ENCODE measurements around the gene PKNOX1.
"Not testable (repeated sequence)": the region's sequence is repeated elsewhere in the genome, so short reads cannot be mapped to it uniquely, and the experiment has no call there.

PKNOX1 gene

GRCh38 chr21:43062955-43063664, 88.7 kb downstream of the PKNOX1 start:
- DNase-seq = not testable (repeated sequence)

DNA sequence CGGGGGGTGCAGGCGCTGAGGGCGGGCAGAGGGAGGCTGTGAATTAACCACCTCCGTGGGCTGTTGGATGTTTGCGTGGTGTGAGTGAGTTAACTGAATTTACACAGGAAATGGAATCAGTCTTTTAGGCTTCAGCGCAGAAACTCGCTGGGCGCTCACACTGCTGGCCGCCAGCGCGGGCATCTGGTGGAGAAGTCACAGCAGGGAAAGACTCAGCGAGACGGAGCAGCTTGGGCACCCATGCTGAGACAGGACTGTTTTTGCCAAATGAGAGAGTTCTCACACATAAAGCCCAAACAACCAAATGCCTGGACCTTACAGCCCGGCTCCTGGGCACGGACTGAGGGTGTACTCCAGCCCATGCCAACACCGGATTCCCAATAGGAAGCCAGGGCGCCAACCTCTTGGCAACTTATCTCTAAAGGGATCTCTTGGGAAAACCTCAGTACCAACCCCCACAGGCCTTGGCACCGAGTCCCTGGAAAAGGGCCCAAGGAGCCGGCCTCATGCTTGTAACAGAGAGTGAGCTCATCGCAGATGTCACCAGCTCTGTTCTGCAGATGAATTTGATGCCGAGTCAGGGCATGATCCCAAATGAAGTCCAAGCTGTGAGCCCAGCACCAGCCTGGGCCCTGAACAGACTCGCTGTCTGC, 90.0 kb downstream of the PKNOX1 start:
- not testable (repeated sequence) for DNase-seq

DNA sequence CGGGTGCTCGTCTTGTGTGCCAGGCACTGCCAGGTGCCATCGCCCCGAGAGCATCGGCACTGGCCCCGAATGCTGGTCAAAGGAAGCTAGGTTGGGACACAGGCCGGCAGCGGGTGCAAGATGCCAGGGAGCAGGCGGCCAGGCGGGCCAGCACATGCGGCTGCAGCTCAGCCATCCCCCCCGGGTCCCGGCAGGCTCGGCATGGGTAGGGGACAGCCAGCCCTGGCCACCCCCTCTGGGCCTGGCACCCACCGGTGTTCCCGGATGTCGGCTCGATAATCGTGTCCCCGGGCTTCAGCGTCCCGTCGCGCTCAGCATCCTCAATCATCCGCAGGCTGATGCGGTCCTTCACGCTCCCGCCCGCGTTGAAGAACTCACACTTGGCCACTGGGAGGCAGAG, 91.6 kb downstream of the PKNOX1 start:
- not testable (repeated sequence) for DNase-seq

DNA sequence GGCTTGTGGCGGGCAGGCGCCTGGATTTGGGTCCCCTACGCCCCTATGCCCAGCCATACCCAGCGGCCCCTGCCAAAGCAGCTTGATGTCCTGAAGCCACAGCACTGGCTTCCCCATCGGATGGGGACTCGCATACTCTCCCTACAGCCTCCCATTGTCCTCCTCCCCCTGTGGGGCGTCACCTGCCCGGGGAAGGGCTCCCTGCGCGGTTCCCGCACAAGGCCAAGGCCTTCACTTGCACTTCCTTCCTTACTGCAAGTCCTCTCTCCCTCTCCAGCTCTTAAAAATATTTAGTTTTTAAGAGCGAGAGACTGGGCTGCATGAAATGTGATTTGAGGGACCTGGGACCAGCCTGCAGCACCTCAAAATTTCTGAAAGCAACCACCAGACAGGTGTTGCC, 92.3 kb downstream of the PKNOX1 start:
- DNase-seq = peak in 1 of 2 donors; percentile 1

- not testable (repeated sequence) for DNase-seq
Measured at GRCh38 chr21:43068065-43068464, 93.7 kb downstream of the PKNOX1 start.

DNA sequence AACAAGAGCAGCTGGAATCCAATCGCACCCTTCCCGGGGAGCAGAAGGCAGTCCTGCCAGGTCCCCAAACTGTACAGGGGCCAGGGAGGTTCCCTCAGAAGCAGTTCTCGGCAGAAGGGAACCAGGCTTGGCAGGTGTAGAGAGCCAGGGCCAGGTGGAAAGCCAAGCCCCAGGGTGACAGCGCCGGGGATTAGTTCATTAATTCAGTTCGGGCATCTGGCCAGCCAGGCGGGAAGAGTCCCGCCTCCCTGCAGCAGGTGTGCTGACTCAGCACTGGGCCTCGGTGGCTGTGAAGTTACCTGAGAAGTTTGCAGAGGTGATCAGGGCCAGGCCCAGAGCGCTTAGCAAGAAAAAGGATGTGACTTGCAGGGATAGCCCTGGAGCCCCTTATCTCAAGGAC, 95.3 kb downstream of the PKNOX1 start:
- not testable (repeated sequence) for DNase-seq

DNA sequence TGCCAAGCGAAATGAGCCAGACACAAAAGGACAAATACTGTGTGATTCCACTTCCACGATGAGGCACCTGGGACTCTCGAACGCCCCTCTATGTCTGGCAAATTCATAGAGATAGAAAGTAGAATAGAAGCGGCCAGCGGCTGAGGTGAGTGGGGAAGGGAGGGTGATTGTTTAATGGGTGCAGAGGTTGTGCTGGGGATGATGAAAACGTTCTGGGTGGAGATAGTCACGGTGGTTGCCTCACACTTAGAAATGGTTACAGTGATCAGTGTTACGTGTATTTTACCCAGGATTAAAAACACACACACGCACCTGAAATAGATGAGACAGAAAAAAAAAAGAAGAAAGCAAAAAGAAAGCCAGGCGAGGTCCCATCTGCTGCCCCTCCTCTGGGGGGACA, 98.4 kb downstream of the PKNOX1 start:
- not testable (repeated sequence) for DNase-seq

- DNase-seq = not testable (repeated sequence)
Measured at GRCh38 chr21:43074401-43075169, 100.2 kb downstream of the PKNOX1 start.

GRCh38 chr21:43075170-43076022, 101.0 kb downstream of the PKNOX1 start, which contains the start of gene CBS:
Gene CBS (minus strand): TSS chr21:43075835. CDS start chr21:43072193, 3,642 bp downstream.
- not testable (repeated sequence) for DNase-seq

DNA sequence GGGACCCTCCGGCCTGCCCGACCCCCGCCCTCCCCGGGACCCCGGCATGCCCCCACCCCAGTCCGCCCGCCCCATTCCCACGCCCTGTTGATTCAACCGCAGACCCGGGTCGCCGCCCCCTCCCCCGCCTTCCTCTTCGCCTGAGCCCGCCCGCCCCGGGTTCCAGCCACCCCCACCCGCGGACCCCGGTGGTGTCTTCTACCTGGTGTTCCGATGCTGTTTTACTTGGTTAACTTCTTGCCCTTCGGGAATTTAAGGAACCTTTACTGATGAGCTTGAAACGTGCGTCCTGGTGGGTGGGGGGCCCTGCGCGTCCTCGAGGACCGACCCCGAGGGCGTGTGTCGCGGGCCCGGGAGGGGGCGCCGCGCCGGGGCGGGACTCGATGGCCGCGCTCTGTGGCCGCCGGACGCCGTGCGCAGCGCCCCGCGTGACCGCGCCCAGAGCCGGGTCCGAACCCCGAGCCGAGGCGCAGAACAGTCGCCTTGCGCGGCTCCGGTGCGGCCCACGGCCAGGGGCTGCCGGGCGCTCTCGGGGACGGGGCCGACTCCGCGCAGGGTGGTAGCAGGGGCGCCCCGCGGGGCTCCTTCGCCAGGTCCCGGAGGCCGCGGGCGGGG, 101.8 kb downstream of the PKNOX1 start:
- not testable (repeated sequence) for DNase-seq

- DNase-seq = not testable (repeated sequence)
Measured at GRCh38 chr21:43076643-43077042, 102.3 kb downstream of the PKNOX1 start.

- not testable (repeated sequence) for DNase-seq
Measured at GRCh38 chr21:43082587-43083300, 108.4 kb downstream of the PKNOX1 start.
